ENCODE results near the gene RNASE8.

Gene RNASE8

DNA sequence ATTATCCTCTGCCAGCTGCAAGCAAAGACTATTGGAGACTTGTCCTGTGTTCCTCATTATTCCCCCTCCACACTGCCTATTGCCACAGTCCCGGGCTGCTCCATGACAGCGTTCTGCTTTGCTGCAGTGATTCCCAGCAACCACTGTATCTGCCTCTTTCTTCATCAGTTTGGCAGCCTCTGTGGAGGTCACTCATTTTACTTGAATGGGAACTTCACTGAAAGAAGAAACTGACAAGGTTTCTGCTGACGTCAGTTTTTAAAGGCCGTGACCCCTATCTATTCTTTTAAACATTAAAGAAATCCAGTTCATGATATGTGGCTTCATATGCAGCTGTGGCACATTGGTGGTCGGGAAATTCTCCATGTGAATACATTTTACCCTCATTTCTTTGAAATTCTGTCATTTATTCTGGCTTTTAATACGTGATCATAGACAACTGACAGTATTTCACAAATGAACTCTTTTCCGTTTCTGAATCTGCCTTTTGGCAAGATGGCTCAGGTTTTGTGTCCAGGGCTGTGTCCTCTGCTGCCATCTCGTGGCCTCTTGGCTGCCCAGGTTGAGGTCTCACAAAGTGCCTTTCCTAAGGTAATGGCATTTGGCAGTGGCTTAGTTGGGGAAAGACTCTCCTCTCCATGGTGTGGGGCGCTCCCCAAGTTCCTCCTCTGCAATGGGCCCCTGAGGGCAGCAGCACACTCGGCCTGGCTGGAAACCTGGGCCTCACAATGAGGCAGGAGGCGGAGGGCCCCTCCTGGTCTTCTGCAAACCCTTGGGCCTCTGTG lies 49.1 kb downstream of the RNASE8 start:
- peak; percentile 68 for DNase-seq (ENCODE audit: low read depth)

DNA sequence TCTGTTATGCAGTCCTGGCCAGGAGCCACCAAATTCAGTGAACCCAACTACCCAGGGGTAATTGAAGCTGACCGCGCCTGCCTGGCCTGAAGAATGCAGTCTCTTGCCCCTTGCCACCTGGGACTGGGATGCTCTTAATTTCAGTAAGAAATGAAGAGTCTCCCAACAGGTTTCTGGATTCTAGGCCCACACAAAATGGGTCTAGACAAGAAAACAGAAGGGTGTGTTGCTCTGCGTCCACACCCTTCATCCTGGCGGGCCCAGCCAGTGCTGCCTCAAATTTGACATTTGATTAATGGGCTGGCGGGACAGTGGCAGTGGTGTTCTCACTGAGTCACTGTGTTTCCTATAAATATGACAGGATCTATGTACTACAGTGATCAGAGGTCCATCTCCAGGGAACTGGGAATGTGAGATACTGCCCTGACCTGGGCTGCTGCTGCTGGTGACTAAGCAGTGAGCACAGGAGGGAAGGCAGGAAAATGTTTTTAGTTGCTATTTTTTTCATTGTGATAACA lies 49.7 kb downstream of the RNASE8 start:
- peak; percentile 12 for DNase-seq (ENCODE audit: low read depth)
